OCI-LY1 (cell line): Measurements from ENCODE around the gene DNAH17.

Experiments
- EZH2 ChIP-seq: fragments of 200-600 bp; sonication (generic), shearing (Covaris generic); IDR thresholded peaks from 2 replicates; pipeline ENCODE4 v1.8.0; 2017; ENCODE audit warnings: borderline replicate concordance, mixed run types, mild to moderate bottlenecking, antibody characterized with exemption, low read length, moderate library complexity, mixed read lengths
- TF ChIP-seq, protein P1 (sequence below): fragments of 200-600 bp; sonication (generic), shearing (Covaris generic); IDR thresholded peaks from 2 replicates; pipeline ENCODE4 v1.5.1; 2017; ENCODE audit warnings: mild to moderate bottlenecking, antibody characterized with exemption, low read length, moderate library complexity, mixed read lengths

DNA sequence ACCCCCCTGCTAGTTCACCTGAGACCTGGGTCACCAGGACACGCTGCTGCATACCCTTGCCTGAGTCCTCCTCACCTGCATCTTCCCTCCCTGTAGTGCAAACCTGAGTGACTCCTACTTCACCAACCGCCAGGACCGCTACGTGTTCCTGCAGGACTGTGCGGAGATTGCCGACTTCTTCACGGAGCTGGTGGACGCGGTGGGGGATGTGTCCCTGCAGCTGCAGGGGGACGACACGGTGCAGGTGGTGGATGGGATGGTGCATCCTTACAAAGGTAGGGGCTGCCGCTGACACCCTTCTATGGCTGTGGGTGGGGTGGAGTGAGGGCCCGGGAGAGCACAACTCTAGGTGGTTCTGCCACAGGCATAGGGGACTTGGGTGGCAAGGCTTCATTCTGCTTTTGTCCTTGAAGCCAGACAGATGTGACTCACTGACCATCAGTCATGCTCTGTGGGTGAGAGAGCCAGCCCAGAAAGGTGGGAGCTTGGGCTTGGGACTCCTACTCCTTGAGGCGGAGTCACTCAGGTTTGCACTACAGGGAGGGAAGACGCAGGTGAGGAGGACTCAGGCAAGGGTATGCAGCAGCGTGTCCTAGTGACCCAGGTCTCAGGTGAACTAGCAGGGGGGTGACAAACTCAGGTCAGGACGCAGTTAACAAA lies 176.5 kb downstream of the DNAH17 start:
- no peak for TF ChIP-seq EZH2
- TF ChIP-seq, protein P1, sequence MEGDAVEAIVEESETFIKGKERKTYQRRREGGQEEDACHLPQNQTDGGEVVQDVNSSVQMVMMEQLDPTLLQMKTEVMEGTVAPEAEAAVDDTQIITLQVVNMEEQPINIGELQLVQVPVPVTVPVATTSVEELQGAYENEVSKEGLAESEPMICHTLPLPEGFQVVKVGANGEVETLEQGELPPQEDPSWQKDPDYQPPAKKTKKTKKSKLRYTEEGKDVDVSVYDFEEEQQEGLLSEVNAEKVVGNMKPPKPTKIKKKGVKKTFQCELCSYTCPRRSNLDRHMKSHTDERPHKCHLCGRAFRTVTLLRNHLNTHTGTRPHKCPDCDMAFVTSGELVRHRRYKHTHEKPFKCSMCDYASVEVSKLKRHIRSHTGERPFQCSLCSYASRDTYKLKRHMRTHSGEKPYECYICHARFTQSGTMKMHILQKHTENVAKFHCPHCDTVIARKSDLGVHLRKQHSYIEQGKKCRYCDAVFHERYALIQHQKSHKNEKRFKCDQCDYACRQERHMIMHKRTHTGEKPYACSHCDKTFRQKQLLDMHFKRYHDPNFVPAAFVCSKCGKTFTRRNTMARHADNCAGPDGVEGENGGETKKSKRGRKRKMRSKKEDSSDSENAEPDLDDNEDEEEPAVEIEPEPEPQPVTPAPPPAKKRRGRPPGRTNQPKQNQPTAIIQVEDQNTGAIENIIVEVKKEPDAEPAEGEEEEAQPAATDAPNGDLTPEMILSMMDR: no peak
